ENCODE measurements around the gene TBC1D10B. TPM values are rescaled to one million over a fixed set of nuclear protein-coding genes. Genes with fewer than 3 reads are reported as not detected.
"Not testable (repeated sequence)": the region's sequence is repeated elsewhere in the genome, so short reads cannot be mapped to it uniquely, and the experiment has no call there.

The TBC1D10B gene
- total RNA-seq, 1 donor from 2014 or later: 42.1 TPM

- DNase-seq (ENCODE audit: low spot score): no peak
These were observed 13.8 kb downstream of the TBC1D10B start for GRCh38 chr16:30356401-30357084.

DNA sequence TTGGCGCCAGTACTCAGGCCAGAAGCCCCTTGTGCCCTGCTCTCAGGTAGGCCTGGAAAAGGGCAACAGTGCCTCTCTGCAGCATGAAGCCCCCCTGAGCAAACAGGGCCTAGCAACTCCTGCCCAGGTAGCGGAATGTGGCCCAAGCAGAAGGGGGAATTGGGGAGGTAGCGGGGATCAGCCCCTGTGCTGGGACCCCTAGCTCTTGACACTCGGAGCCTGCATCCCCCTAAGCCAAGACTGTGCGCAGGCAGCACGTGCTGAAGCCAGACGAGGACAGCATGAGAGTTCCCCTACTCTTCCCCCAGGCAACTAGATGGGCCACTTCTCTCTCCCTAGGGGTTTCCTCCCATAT lies 14.4 kb downstream of the TBC1D10B start:
- no peak for DNase-seq (ENCODE audit: low spot score)

- peak; percentile 98 for DNase-seq (ENCODE audit: low spot score)
These were observed 14.9 kb downstream of the TBC1D10B start, which contains the start of gene CD2BP2 for GRCh38 chr16:30355144-30355953. Gene CD2BP2 (minus strand): TSS chr16:30355308. CDS start chr16:30354681, 627 bp downstream.

DNA sequence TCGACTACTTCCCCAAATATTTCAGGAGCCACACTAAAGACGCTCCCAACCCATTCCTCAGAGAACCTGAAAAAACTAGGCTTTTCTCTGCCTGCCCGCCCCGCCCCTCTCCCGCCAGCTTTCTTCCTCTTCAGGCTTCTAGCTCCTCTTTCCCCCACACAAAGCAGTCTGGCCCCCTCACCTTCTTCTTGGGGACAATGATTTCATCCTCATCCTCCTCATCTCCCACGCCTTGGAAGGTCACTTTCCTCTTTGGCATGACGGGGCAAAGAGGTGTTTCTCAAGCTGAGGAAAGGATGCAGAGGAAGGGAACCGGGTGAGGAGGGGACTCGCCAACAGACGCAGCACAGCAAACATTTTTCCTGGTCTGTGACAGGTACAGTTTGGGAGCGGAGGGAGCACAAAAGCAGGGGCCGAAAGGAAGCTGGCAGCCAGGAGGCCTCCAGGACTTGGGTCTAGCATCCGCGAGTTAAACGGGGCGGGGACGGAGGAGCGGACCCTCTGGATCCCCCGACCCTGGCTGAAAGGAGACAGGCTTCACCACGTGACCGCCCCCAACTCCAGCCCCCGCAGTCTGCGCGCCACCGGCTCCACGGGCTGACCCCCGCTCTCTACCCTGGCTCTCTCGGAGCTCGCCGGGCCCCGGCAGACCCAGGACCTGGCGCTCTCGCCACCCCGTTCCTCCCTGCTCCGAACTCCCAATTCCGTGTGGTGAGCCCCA lies 15.7 kb downstream of the TBC1D10B start:
- DNase-seq (ENCODE audit: low spot score): no peak

- no peak for DNase-seq (ENCODE audit: low spot score)
These were observed 16.7 kb downstream of the TBC1D10B start for GRCh38 chr16:30353438-30354129.

GRCh38 chr16:30352488-30353401 lies 17.5 kb downstream of the TBC1D10B start:
- no peak for DNase-seq (ENCODE audit: low spot score)

DNA sequence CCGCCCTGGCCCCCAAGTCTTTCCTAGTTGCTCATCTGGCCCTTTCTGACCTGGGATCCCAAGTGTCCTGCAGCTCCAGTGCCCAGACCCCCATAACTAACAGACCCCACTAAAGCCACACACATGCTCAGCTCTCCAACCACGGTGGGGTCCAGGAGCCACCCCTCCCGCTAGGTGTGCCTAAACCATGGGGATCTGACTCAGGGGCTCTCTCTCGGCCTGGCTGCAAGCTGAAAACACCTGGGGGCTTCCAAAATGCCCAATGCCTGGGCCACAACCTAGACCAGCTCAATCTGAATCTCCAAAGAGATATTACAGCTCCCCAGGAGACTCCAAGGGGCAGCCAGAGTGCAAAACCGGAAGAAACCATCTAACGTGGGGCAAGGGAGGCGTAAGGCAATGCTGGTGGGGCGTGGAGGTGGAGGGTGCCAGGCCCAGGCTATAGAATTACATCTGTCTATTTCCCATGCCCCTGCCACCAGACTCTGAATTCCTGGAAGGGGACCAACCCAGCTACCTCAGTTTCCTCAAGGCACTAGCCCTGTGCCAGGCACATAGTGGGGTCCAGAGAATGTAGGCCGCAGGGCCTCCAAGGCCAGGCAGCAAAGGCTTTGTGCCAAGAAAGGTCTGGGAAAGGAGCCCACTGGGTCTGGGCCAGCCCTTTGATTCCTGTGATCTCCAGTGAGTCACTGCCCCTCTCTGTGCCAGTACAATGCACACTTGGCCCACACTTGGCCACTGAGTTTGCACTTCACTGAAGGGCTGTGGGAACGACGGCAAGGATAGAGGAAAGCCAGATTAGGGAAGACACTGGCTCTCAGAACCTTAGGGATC lies 18.5 kb downstream of the TBC1D10B start:
- DNase-seq (ENCODE audit: low spot score): no peak

- no peak for DNase-seq (ENCODE audit: low spot score)
These were observed 19.3 kb downstream of the TBC1D10B start for GRCh38 chr16:30351001-30351441.

- DNase-seq (ENCODE audit: low spot score): no peak
These were observed 20.0 kb downstream of the TBC1D10B start for GRCh38 chr16:30350134-30350871.

GRCh38 chr16:30349675-30350074 lies 20.6 kb downstream of the TBC1D10B start:
- no peak for DNase-seq (ENCODE audit: low spot score)

DNA sequence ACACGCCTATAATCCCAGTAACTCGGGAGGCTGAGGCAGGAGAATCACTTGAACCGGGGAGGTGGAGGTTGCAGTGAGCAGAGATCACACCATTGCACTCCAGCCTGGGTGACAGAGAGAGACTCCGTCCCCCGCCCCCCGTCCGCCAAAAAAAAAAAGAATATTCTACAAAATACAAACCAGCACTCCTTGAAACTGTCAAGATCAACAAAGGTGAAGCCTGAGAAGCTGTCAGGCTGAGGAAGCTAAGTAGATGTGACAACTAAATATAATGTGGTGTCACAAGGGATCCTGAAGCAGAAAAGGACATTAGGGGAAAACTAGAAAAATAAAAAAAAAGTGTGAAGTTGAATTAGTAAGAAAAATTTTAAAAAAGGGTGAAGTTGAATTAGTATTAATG lies 21.4 kb downstream of the TBC1D10B start:
- no peak for DNase-seq (ENCODE audit: low spot score)

DNA sequence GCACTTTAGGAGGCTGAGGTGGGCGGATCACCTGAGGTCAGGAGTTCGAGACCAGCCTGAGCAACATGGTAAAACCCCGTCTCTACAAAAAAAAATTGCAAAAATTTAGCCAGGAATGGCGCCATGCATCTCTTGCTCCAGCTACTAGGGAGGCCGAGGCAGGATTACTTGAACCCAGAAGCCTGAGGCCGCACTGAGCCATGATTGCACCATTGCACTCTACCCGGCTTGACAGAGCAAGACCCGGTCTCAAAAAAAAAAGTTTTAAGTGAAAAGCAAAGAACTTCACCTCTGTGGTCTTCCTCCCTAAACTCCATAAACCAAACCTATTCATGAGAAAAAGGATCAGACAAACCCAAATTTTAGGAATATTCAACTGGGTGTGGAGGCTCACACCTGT lies 22.2 kb downstream of the TBC1D10B start:
- DNase-seq (ENCODE audit: low spot score): peak; percentile 57

DNA sequence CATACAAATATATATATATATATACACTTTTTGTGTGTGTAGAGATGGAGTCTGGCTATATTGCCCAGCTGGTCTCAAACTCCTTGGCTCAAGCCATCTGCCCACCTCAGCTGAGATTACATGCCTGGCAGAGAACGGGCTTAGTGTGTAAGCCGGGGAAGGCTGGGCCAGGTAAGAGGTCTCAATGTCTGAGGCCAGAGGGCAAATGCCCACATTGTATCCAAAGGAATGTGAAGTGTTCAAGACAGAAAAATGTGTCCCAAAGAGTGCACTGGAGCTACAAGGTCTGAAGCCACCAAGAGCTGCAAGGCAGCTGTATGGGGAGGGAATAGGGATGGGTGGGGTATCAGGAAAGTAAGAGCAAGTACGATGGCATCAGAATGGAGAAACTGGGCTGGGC lies 24.0 kb downstream of the TBC1D10B start:
- no peak for DNase-seq (ENCODE audit: low spot score)

DNA sequence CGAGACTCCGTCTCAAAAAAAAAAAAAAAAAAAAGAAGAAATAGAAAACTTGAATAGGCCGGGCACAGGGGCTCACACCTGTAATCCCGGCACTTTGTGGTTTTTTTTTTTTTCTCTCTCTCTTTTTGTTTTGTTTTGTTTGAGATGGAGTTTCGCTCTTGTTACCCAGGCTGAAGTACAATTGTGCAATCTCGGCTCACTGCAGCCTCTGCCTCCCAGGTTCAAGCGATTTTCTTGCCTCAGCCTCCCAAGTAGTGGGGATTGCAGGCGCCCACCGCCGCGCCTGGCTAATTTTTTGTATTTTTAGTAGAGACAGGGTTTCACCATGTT lies 26.8 kb downstream of the TBC1D10B start:
- not testable (repeated sequence) for DNase-seq (ENCODE audit: low spot score)

DNA sequence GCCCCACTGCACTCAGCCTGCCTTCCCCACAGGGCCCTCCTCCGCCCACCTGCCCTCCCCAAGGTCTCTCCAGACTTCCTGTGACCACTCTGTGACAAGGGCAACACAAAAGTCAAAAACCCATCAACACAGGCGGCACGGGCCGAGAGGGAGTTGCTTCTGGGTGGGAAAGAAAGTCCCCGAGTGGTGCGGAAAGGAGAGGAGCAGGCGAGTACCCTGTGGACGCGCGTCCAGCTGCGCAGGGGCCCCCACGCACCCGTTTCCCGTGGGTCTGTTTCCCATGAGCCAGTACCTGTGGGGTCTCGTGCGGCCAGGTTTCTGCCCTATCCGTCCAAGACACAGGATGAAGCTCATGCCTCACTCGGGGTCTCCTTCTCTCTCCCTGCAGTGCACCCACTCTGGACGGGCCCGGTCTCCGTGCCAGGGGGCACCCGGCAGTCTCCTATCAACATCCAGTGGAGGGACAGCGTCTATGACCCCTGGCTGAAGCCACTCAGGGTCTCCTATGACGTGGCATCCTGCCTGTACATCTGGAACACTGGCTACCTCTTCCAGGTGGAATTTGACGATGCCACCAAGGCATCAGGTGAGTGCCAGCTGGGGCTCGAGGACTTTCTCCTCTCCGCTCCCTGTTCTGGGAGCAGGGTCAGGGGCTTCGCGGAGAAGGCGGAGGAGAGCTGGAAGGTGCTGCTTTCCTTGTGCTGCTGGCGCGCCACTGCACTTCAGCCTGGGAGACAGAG lies 27.4 kb downstream of the TBC1D10B start:
- DNase-seq (ENCODE audit: low spot score): no peak

GRCh38 chr16:30341971-30342370 lies 28.3 kb downstream of the TBC1D10B start:
- not testable (repeated sequence) for DNase-seq (ENCODE audit: low spot score)

DNA sequence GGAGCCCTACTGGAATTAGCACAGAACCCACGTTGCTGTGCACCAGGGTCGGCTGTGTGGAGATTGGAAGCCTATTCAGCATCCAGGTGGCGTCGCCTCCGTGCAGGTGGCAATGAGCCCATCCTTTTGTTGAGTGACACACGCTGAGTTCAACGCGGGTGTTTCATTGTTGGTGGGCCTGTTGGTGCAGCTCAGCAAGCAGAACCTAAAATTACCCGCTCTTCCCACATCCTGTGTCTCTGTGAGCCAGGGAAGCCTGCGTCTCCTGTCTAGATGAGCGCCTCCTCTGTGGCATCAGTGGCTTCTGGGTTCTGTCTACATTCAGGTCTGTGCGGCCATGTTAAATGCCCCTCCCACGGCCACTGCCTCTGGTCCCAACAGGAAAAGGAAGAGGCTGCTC lies 29.7 kb downstream of the TBC1D10B start:
- no peak for DNase-seq (ENCODE audit: low spot score)

DNA sequence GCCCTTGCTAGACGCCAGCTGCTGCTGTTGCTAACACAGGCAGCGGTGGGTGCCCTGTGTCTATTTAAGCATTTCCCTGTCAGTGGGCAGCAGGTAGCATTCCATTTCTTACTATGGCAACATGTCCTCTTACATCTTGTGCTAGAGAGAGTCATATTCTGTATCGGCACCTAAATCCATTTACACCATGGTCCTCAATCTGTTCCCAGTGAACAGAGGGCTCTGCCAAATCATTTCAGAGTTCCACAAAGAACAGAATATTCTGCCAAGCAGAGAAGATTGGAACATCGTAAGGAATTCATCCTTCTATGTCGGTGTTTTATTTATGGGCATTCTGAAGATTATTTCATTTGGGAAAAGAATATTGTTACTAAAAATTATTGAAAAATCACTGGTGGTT lies 31.6 kb downstream of the TBC1D10B start:
- DNase-seq (ENCODE audit: low spot score): not testable (repeated sequence)

Data from mesenteric fat pad (tissue), 1 donor.